Measurements from ENCODE around the gene PAFAH1B1. TPM values are rescaled to one million over a fixed set of nuclear protein-coding genes. Genes with fewer than 3 reads are reported as not detected.

PAFAH1B1 gene
- total and polyA plus RNA-seq, 10 of the 15 experiments (the other 5 are each of a cell fraction or from before 2014, with no cell fraction given): 28.9 to 107 (median 49.1) TPM

DNA sequence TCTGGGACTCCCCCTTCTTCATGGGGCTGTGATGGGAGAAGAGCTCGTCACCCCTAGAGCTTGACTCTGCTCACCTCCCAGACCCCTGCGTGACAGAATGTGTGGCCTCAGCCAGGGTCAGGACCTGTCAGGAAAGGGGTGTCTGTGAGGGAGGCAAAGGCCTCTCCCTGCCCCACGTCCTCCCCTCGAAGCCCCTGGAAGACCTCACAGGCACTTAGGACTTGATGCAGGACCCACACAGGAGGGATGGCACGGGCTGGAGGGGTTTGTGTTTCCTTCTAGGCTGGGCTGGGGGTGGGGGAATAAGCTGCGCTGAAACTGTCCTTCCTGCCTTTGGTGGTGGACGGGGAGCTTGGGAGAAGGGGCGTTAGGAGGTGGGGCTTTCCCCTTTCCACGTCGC, 129.2 kb downstream of the PAFAH1B1 start (continued):
- TF ChIP-seq E2F8 (IDR thresholded peaks at IDR 0.05; ENCODE audit: low read depth, partially characterized antibody): no peak

DNA sequence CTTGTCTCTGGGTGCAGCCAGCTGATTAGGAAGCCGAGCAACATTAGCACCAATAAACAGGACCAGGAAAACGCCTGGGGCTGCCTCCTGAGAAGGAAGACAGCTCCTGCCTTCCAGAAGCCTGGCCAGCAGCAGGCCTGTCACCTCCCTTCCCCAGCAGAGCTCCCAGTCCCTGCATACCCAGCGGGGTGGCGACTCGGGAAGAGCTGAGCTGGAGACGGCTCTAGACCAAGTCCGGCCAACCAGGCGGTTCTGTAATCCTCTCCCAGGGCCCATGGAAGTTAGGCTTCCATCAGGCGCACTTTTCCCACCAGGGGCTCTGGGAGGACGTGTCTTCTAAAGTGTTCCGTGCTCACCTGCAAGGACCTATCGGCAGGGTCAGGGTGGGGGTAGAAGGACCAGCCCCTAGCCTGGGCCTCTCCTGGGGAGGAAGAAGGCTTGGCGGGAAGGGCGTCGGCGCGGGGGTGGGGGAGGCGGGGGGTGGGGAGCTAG, 130.1 kb downstream of the PAFAH1B1 start:
- no peak overlapping the region for H3K27ac ChIP-seq (ENCODE audit: control insufficient read depth, insufficient read depth)
- no peaks in the 10 kb centered on the region; the same call in 1 of the 2 replicates for H3K4me1 ChIP-seq (ENCODE audit: control insufficient read depth, insufficient read depth, low read length)
- DNase-seq (ENCODE audit: low read depth, low spot score): no peak
- WGBS (ENCODE audit: insufficient coverage, insufficient replicate concordance, low lambda C conversion rate, missing lambda C conversion rate): 64% methylated on average over 11 of the region's 18 CpGs
- POLR2A ChIA-PET: no interaction called here
- in situ Hi-C loops (cut with MboI) (no loop called here), intact Hi-C loops (cut with micrococcal nuclease; ENCODE audit: unreplicated experiment) (no loop called here)
- CTCF ChIA-PET: interaction anchor here (0.6 kb wide), 1 partner anchor 48 kb away, joined by 3 read pairs; no protein-coding TSS in a partner anchor
- H3K4me3 ChIP-seq: no peak overlapping the region
- FAIRE-seq: no peak
- H3K9ac ChIP-seq (ENCODE audit: control insufficient read depth, insufficient read depth, low read length): no peak overlapping the region
- H3K27me3 ChIP-seq (replicated peaks in 1 of 2; ENCODE audit: control insufficient read depth in 2 of 2, insufficient read depth in 2 of 2, low read length in 1 of 2): peaks cover 0 to 3% of the 10 kb centered on the region in 2 experiments; a peak in 3 of 4 replicates
- RAD21 ChIA-PET (ENCODE audit: unreplicated experiment): no interaction called here
- H3K79me2 ChIP-seq (ENCODE audit: control insufficient read depth, insufficient read depth, low read length): no peaks in the 10 kb centered on the region
- no TSS peak for BruUV-seq (replicated peaks)
- SMC1A ChIA-PET (ENCODE audit: uncharacterized antibody, unreplicated experiment): no interaction called here
- no peak for ATAC-seq
- no peaks in the 10 kb centered on the region for H3K9me3 ChIP-seq (replicated peaks; ENCODE audit: control insufficient read depth, insufficient read depth, low read length)
- no peaks in the 10 kb centered on the region for H4K20me1 ChIP-seq (ENCODE audit: control insufficient read depth, insufficient read depth)
- no peaks in the 10 kb centered on the region for H3K36me3 ChIP-seq (ENCODE audit: control insufficient read depth in 2 of 2, insufficient read depth in 2 of 2, low read length in 1 of 2)
- H2AFZ ChIP-seq (ENCODE audit: control insufficient read depth, low read depth, low read length): no peak overlapping the region
- no peak overlapping the region for H3K4me2 ChIP-seq (ENCODE audit: control insufficient read depth, insufficient read depth)
- TF ChIP-seq NFYB (IDR thresholded peaks at IDR 0.05; ENCODE audit: insufficient read depth, low read depth, low read length) (no peak), ZNF384 (IDR thresholded peaks at IDR 0.05; ENCODE audit: borderline replicate concordance, low read depth, low read length) (no peak), HDAC2 (IDR thresholded peaks at IDR 0.05) (no peak), EED (IDR thresholded peaks at IDR 0.05; ENCODE audit: low read depth) (no peak), CTCF (IDR thresholded peaks at IDR 0.05 in 2 of 3, conservative IDR thresholded peaks at IDR 0.05 in 1 of 3; ENCODE audit: control insufficient read depth in 2 of 3, extremely low read depth in 1 of 3, insufficient read depth in 1 of 3, low read depth in 3 of 3, low read length in 3 of 3) (no peak), FOXK2 (IDR thresholded peaks at IDR 0.05) (no peak), HDGF (IDR thresholded peaks at IDR 0.05) (no peak), JUND (IDR thresholded peaks at IDR 0.05; ENCODE audit: low read depth, low read length) (no peak), ASH2L (IDR thresholded peaks at IDR 0.05; ENCODE audit: borderline replicate concordance, low read depth) (no peak)
- TF ChIP-seq, protein P1, sequence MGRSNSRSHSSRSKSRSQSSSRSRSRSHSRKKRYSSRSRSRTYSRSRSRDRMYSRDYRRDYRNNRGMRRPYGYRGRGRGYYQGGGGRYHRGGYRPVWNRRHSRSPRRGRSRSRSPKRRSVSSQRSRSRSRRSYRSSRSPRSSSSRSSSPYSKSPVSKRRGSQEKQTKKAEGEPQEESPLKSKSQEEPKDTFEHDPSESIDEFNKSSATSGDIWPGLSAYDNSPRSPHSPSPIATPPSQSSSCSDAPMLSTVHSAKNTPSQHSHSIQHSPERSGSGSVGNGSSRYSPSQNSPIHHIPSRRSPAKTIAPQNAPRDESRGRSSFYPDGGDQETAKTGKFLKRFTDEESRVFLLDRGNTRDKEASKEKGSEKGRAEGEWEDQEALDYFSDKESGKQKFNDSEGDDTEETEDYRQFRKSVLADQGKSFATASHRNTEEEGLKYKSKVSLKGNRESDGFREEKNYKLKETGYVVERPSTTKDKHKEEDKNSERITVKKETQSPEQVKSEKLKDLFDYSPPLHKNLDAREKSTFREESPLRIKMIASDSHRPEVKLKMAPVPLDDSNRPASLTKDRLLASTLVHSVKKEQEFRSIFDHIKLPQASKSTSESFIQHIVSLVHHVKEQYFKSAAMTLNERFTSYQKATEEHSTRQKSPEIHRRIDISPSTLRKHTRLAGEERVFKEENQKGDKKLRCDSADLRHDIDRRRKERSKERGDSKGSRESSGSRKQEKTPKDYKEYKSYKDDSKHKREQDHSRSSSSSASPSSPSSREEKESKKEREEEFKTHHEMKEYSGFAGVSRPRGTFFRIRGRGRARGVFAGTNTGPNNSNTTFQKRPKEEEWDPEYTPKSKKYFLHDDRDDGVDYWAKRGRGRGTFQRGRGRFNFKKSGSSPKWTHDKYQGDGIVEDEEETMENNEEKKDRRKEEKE (IDR thresholded peaks at IDR 0.05): no peak
- TF ChIP-seq, protein P2, sequence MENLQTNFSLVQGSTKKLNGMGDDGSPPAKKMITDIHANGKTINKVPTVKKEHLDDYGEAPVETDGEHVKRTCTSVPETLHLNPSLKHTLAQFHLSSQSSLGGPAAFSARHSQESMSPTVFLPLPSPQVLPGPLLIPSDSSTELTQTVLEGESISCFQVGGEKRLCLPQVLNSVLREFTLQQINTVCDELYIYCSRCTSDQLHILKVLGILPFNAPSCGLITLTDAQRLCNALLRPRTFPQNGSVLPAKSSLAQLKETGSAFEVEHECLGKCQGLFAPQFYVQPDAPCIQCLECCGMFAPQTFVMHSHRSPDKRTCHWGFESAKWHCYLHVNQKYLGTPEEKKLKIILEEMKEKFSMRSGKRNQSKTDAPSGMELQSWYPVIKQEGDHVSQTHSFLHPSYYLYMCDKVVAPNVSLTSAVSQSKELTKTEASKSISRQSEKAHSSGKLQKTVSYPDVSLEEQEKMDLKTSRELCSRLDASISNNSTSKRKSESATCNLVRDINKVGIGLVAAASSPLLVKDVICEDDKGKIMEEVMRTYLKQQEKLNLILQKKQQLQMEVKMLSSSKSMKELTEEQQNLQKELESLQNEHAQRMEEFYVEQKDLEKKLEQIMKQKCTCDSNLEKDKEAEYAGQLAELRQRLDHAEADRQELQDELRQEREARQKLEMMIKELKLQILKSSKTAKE (IDR thresholded peaks at IDR 0.05; ENCODE audit: low read depth, poor library complexity, severe bottlenecking): no peak
